Natural killer cell (primary cell): ENCODE results near the gene OXSR1. TPM values are rescaled to one million over a fixed set of nuclear protein-coding genes. Genes with fewer than 3 reads are reported as not detected.
"Not testable (repeated sequence)": the region's sequence is repeated elsewhere in the genome, so short reads cannot be mapped to it uniquely, and the experiment has no call there.

ENCODE experiments used
- ATAC-seq, 3 donors: fragments of 150-1000 bp in 2 of 3; fragments of 200-7000 bp in 1 of 3; cut with Tn5 transposase; 1 replicate in 1 of 3; 2 replicates in 2 of 3; pipeline ENCODE4 v1.10.0; 2021; ENCODE audit warnings: mild to moderate bottlenecking in 2 of 3, moderate library complexity in 2 of 3
- DNase-seq, 2 donors: peaks; one replicate each; pipeline versions ENCODE4 v3.0.0 to v3.0.0-alpha.2; 2013 to 2021; ENCODE audit warnings: mixed read lengths in 1 of 2
- H3K27ac ChIP-seq: one replicate; pipeline ENCODE4 v1.5.1; 2013; ENCODE audit warnings: mild to moderate bottlenecking, low read length
- H3K27me3 ChIP-seq: one replicate; pipeline ENCODE4 v1.6.1; 2013; ENCODE audit warnings: low read length; ENCODE audit not compliant: control insufficient read depth, insufficient read depth
- H3K36me3 ChIP-seq: one replicate; pipeline ENCODE4 v1.6.1; 2013; ENCODE audit warnings: low read length; ENCODE audit not compliant: control insufficient read depth, insufficient read depth
- H3K4me1 ChIP-seq: one replicate; pipeline ENCODE4 v1.6.1; 2013; ENCODE audit warnings: low read length; ENCODE audit not compliant: control insufficient read depth, insufficient read depth
- H3K4me3 ChIP-seq: one replicate; pipeline ENCODE4 v1.5.1; 2013; ENCODE audit warnings: low read length
- H3K9me3 ChIP-seq: one replicate; pipeline ENCODE4 v1.6.1; 2013; ENCODE audit warnings: low read length; ENCODE audit not compliant: control insufficient read depth, insufficient read depth
- H3K27ac Mint-ChIP-seq, 2 donors: one replicate each; pipeline ENCODE4 v1.8.0; 2022; ENCODE audit warnings: mild to moderate bottlenecking in 2 of 2, mixed read lengths in 2 of 2, moderate library complexity in 1 of 2
- H3K27me3 Mint-ChIP-seq, 2 donors: one replicate each; pipeline ENCODE4 v1.8.0; 2022; ENCODE audit warnings: low read depth in 2 of 2, mixed read lengths in 2 of 2
- H3K36me3 Mint-ChIP-seq: one replicate; pipeline ENCODE4 v1.8.0; 2022; ENCODE audit warnings: mixed read lengths
- H3K4me1 Mint-ChIP-seq, 2 donors: one replicate each; pipeline ENCODE4 v1.8.0; 2022; ENCODE audit warnings: mixed read lengths in 2 of 2
- H3K4me3 Mint-ChIP-seq: one replicate; pipeline ENCODE4 v1.8.0; 2022; ENCODE audit warnings: mild to moderate bottlenecking, moderate library complexity, mixed read lengths
- H3K9me3 Mint-ChIP-seq, 2 donors: one replicate each; pipeline ENCODE4 v1.8.0; 2022; ENCODE audit warnings: mixed read lengths in 2 of 2
- CTCF ChIP-seq: fragments of 200-600 bp; IDR thresholded peaks from one replicate; pipeline ENCODE4 v1.8.0; 2022; ENCODE audit warnings: antibody characterized with exemption
- WGBS: methylation state at CpG from one replicate; pipeline ENCODE4 v1.1.7; 2013; ENCODE audit warnings: missing lambda C conversion rate; ENCODE audit not compliant: insufficient coverage; 5-methylcytosine and 5-hydroxymethylcytosine counted together
- intact Hi-C: fragments of 100-400 bp; cut with micrococcal nuclease; formaldehyde crosslinking; loops from one replicate; pipeline ENCODE4 v1.14.2; 2022
- total RNA-seq, 4 donors: library from RNA; stranded (reverse); fragments of 120-200 nt in 1 of 4; gene quantifications; one replicate each; pipeline versions ENCODE4 v1.2.3 to v1.2.4, GENCODE V29; 2013 to 2022

OXSR1 gene
- total RNA-seq, 3 donors from 2014 or later (not counting 1 experiment from before 2014, with no cell fraction given): 37.2 to 46.1 (median 44.0) TPM

DNA sequence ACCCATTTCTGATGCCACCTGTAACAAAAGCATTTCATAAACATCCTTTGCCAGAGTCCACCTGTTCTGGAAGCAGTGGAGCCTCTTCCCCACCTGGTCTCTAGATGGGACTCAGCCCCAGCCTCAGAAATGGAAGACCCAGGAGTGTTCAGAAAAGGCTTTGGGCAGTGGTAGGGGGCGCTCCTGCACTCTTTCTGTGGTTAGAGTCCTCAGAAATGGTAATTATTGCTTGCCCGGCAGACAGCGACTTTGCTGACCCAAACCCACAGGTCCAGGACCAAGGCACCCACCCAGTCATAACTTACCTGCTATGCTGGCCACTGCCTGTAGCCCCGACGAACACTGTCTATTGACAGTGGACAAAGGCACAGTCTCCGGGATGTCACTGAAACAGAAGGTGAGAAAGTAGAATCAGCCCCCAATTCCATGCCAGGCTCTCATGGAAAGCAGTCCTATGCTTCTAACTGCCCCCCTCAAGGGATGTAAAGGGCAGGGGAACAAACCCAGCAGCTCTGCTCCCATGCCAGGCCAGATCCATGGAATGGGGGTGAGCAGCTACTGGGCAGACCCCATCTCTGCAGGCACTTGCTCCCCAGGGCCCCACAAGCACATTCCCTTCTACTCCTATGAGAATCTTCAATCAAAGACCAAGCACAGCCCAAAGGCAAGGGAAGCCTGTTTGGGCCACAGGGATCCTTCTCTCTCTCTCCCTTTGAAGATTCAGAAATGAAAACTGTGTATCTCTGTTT is 33.5 kb upstream of the OXSR1 start:
- intact Hi-C loops: no loop called here

DNA sequence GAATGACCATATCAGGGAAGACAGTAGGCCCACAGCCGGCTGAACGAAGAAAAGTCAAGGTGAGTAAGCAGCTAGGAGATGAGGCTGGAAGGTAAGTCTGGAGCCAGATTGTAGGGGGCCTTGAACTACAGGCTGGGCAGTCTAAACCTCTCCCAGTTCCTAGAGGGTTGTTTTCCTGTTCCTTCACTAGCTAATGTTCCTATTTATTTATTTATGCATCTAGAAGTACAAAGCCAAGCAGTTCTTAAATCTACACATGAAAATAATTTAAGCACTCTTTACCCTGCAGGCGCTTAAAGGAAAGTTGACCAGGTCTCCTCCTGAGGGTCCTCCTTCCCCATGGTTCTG is 32.2 kb upstream of the OXSR1 start:
- 97% methylated on average over 3 of the region's 3 CpGs for WGBS
- no peak overlapping the region for H3K27ac Mint-ChIP-seq
- intact Hi-C loops: no loop called here
- no peak overlapping the region for H3K4me3 Mint-ChIP-seq
- no peaks in the 10 kb centered on the region for H3K27me3 Mint-ChIP-seq
- Histone ChIP-seq H3K27me3 (no peaks in the 10 kb centered on the region), H3K27ac (no peak overlapping the region), H3K4me3 (no peak overlapping the region), H3K4me1 (peaks cover 26% of the 10 kb centered on the region), H3K9me3 (no peaks in the 10 kb centered on the region), H3K36me3 (peaks cover 49% of the 10 kb centered on the region)
- H3K4me1 Mint-ChIP-seq: peaks cover 46 to 53% of the 10 kb centered on the region in 2 donors
- no peaks in the 10 kb centered on the region for H3K36me3 Mint-ChIP-seq
- no peak for TF ChIP-seq CTCF
- ATAC-seq (no peak), DNase-seq (no peak)
- H3K9me3 Mint-ChIP-seq: no peaks in the 10 kb centered on the region

More for the DNA sequence above, 33.5 kb upstream of the OXSR1 start:
- peak in 1 of 2 donors; percentile 46 for DNase-seq
- H3K4me1 ChIP-seq: peaks cover 16% of the 10 kb centered on the region
- peaks cover 32 to 39% of the 10 kb centered on the region in 2 donors for H3K4me1 Mint-ChIP-seq
- H3K9me3 ChIP-seq: no peaks in the 10 kb centered on the region
- H3K27ac Mint-ChIP-seq: peak overlapping the region in 1 of 2 donors; percentile 27
- no peaks in the 10 kb centered on the region for H3K27me3 ChIP-seq
- H3K27me3 Mint-ChIP-seq: no peaks in the 10 kb centered on the region
- no peaks in the 10 kb centered on the region for H3K36me3 Mint-ChIP-seq
- H3K4me3 Mint-ChIP-seq: no peak overlapping the region
- H3K27ac ChIP-seq: no peak overlapping the region
- TF ChIP-seq CTCF: no peak
- peaks cover 63% of the 10 kb centered on the region for H3K36me3 ChIP-seq
- no peaks in the 10 kb centered on the region for H3K9me3 Mint-ChIP-seq
- ATAC-seq: no peak
- 82% methylated on average over 6 of the region's 6 CpGs for WGBS
- H3K4me3 ChIP-seq: no peak overlapping the region

GRCh38 chr3:38133557-38134405 is 31.6 kb upstream of the OXSR1 start:
- ATAC-seq: no peak
- intact Hi-C loops: no loop called here
- H3K27ac ChIP-seq: no peak overlapping the region
- H3K27me3 ChIP-seq: no peaks in the 10 kb centered on the region
- Mint-ChIP-seq H3K36me3 (no peaks in the 10 kb centered on the region), H3K4me1 (peaks cover 52 to 59% of the 10 kb centered on the region in 2 donors), H3K4me3 (peak overlapping the region; percentile 21), H3K9me3 (no peaks in the 10 kb centered on the region), H3K27me3 (no peaks in the 10 kb centered on the region), H3K27ac (peak overlapping the region; percentile 15 to 67)
- H3K9me3 ChIP-seq: no peaks in the 10 kb centered on the region
- H3K4me1 ChIP-seq: peaks cover 29% of the 10 kb centered on the region
- DNase-seq: no peak
- no peak for TF ChIP-seq CTCF
- 91% methylated on average over 10 of the region's 10 CpGs for WGBS
- no peak overlapping the region for H3K4me3 ChIP-seq
- peaks cover 46% of the 10 kb centered on the region for H3K36me3 ChIP-seq

DNA sequence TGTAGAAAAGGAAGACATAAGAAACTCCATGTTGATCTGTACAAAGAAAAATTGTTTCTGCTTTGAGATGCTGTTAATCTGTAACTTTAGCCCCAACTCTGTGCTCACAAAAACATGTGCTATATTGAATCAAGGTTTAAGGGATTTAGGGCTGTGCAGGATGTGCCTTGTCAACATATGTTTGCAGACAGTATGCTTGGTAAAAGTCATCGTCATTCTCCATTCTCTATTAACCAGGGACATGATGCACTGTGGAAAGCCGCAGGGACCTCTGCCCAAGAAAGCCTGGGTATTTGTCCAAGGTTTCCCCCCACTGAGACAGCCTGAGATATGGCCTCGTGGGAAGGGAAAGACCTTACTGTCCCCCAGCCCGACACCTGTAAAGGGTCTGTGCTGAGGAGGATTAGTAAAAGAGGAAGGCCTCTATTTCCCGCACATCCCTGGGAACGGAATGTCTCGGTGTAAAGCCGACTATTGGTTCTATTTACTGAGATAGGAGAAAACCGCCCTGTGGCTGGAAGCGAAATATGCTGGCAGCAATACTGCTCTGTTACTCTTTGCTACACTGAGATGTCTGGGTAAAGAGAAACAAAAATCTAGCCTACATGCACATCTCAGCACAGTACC is 30.7 kb upstream of the OXSR1 start:
- intact Hi-C loops, ATAC-seq, DNase-seq, H3K27ac ChIP-seq, H3K4me3 ChIP-seq, H3K36me3 Mint-ChIP-seq, H3K9me3 ChIP-seq, H3K27me3 Mint-ChIP-seq, H3K9me3 Mint-ChIP-seq, H3K27me3 ChIP-seq: not testable (repeated sequence)
- H3K27ac Mint-ChIP-seq: peak overlapping the region; percentile 95
- H3K4me1 Mint-ChIP-seq: peaks cover 60 to 64% of the 10 kb centered on the region in 2 donors
- Histone ChIP-seq H3K4me1 (peaks cover 38% of the 10 kb centered on the region), H3K36me3 (peaks cover 38% of the 10 kb centered on the region)
- WGBS: 98% methylated on average over 10 of the region's 10 CpGs
- H3K4me3 Mint-ChIP-seq: peak overlapping the region; percentile 99

- H3K9me3 ChIP-seq, H3K9me3 Mint-ChIP-seq, H3K27me3 ChIP-seq, H3K27me3 Mint-ChIP-seq, H3K36me3 Mint-ChIP-seq, ATAC-seq: not testable (repeated sequence)
- peak in 1 of 2 donors; percentile 67 for DNase-seq
- Mint-ChIP-seq H3K4me1 (peaks cover 62 to 66% of the 10 kb centered on the region in 2 donors), H3K4me3 (peak overlapping the region; percentile 99), H3K27ac (peak overlapping the region; percentile 95)
- intact Hi-C loops: loop anchor here (2.0 kb wide), 1 partner anchor 1143 kb away; the partner anchor contains the start of genes EPM2AIP1 and MLH1
- 17% methylated on average over 8 of the region's 10 CpGs for WGBS
- peak overlapping the region; percentile 66 for H3K27ac ChIP-seq
- peaks cover 49% of the 10 kb centered on the region for H3K4me1 ChIP-seq
- H3K4me3 ChIP-seq: peak overlapping the region; percentile 95
- H3K36me3 ChIP-seq: peaks cover 32% of the 10 kb centered on the region
These were observed 29.6 kb upstream of the OXSR1 start for GRCh38 chr3:38135621-38136277.
